H1 (cell line): ENCODE measurements around the gene CUX1. TPM values are rescaled to one million over a fixed set of nuclear protein-coding genes. Genes with fewer than 3 reads are reported as not detected.

ENCODE experiments used
- HDAC2 ChIP-seq, 2 experiments: fragments of 300-600 bp in 1 of 2; sonication (generic) in 1 of 2; IDR thresholded peaks; 2 replicates each; pipeline ENCODE4 v1.6.1; 2011 to 2012; ENCODE audit warnings: low read depth in 2 of 2, low read length in 2 of 2, mild to moderate bottlenecking in 2 of 2, moderate library complexity in 2 of 2, borderline replicate concordance in 1 of 2, inconsistent platforms in 1 of 2
- PHF8 ChIP-seq: fragments of 200-600 bp; sonication (generic); conservative IDR thresholded peaks from 2 replicates; pipeline ENCODE4 v1.7.1; 2012; ENCODE audit warnings: low read depth, mild to moderate bottlenecking, inconsistent platforms, low read length, moderate library complexity
- RBBP5 ChIP-seq: IDR thresholded peaks from 2 replicates; pipeline ENCODE4 v1.7.1; 2012; ENCODE audit warnings: low read depth, mild to moderate bottlenecking, inconsistent platforms, low read length, moderate library complexity, borderline replicate concordance
- RXRA ChIP-seq: IDR thresholded peaks from 2 replicates; pipeline ENCODE4 v1.6.1; 2011; ENCODE audit warnings: low read depth, mild to moderate bottlenecking, low read length, moderate library complexity; ENCODE audit not compliant: insufficient read depth
- SAP30 ChIP-seq: fragments of 300-600 bp; sonication (generic); IDR thresholded peaks from 2 replicates; pipeline ENCODE4 v1.7.1; 2012; ENCODE audit warnings: low read length, moderate library complexity, mild to moderate bottlenecking, inconsistent platforms; ENCODE audit not compliant: insufficient read depth, insufficient replicate concordance
- SIRT6 ChIP-seq: IDR thresholded peaks from one replicate; pipeline ENCODE4 v1.7.1; 2012; ENCODE audit warnings: low read length, inconsistent platforms
- polyA plus RNA-seq, 7 experiments: library from polyadenylated mRNA; depleted of rRNA in 3 of 7; stranded (reverse) in 5 of 7; unstranded in 2 of 7; fragments of >200 nt in 5 of 7; fragments of 200-250 nt in 2 of 7; gene quantifications; 1 replicate in 5 of 7; 2 replicates in 1 of 7; 4 replicates in 1 of 7; pipeline versions ENCODE4 v1.2.1 to v1.2.3, GENCODE V29; 2011 to 2013; ENCODE audit warnings: missing spikeins in 2 of 7, mixed read lengths in 2 of 7
- total RNA-seq: library from RNA; stranded (reverse); fragmentation: NEBNext Ultra II Directional; extraction: Animal tissue kit (Norgen Biotek cat#: 25700); gene quantifications from 2 replicates; pipeline ENCODE4 v1.2.1, GENCODE V29; 2021

CUX1 gene
- total and polyA plus RNA-seq, 2 of the 8 experiments (the other 6 are each of a cell fraction or from before 2014, with no cell fraction given): 21.6 to 65.9 TPM

GRCh38 chr7:102099474-102099873 is 282.0 kb downstream of the CUX1 start (continued):
- TF ChIP-seq SIRT6: no peak
- no peak for TF ChIP-seq PHF8
- no peak for TF ChIP-seq SAP30
- no peak for TF ChIP-seq HDAC2 (IDR thresholded peaks at IDR 0.05; ENCODE audit: borderline replicate concordance in 1 of 2, low read depth in 2 of 2, low read length in 2 of 2)
- TF ChIP-seq RXRA: no peak
- no peak for TF ChIP-seq RBBP5
